Left forelimb (tissue), 1 donor: ENCODE results near the gene CHGA.

Source experiments
- DNase-seq: peaks from one replicate; pipeline ENCODE4 v3.0.0-alpha.2; 2018; ENCODE audit warnings: low spot score

CHGA gene

GRCh38 chr14:92944976-92945375, 22.0 kb downstream of the CHGA start:
- no peak for DNase-seq

- no peak for DNase-seq
Measured at GRCh38 chr14:92945544-92945943, 22.6 kb downstream of the CHGA start.

- DNase-seq, result no peak
Measured at GRCh38 chr14:92945959-92946846, 23.3 kb downstream of the CHGA start.

- DNase-seq, result no peak
Measured at GRCh38 chr14:92946847-92947545, 24.0 kb downstream of the CHGA start.

- no peak for DNase-seq
Measured at GRCh38 chr14:92948647-92949046, 25.7 kb downstream of the CHGA start.

DNA sequence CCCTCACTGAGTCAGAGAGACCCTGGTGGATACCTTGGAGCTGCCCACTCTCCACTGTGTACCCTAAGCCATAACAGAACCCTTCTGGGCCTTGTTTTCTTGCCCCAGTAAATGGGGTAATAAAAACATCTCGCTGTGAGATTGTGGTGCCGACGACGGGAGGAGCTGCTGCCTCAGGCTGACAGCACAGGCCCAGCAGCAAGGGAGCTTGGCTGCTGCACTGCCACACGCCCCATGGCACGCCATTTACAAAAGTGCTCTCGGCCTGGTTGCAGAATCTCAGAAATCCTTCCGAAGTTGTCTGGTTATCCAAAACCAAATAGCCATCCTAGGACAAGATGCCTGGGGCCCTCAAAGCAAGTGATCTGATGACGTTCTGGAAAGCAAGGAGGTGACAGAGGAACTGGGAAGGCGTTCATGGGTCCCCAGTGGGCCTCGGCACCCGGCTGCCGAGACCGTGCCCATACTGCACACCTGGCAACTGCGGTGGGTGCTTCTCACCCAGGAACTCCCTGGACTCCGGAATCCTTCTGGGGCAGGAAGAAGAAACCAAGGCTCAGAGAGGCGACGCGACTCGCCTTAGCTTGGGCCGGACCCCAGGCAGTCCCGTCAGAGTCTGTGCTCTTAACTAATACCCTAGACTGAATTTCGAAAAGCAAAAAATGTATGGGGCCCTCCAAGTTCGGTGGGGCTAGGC, 26.7 kb downstream of the CHGA start:
- DNase-seq, result no peak

DNA sequence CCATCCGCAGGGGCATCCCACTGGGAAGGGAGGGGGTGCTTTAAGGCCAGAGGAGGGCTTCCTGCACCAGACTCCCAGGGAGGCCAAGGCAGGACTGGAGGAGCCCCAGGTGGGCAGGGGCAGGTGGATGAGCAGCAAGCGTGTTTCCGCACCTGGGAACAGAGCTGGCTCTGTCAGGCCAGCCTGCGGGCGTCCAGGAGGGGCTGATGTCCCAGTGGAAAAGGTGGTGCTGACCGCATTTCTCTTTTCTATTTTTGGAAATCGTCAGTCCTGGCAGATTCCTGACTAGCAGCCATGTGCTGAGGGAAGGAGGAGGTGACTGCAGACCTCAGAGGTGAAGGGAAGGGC, 27.2 kb downstream of the CHGA start:
- DNase-seq, result no peak

- no peak for DNase-seq
Measured at GRCh38 chr14:92950773-92951172, 27.8 kb downstream of the CHGA start.

DNA sequence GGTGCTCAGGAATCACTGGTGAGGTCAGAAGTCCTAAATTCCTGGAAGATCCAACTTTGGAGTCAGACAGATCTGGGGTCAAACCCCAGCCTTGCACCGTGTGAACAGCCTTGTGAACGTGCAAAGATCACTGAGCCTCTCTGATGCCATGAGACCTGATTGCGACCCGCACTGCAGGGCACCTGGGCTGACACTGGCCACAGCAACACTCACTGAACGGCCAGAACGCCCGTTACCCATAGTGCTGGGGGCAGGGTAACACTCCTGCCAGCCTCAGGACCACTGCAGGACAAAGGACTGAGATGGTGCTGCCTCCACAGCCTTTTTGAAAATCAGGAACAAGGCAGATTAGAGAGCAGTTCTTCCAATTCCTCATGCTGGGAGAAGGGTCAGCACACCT, 28.3 kb downstream of the CHGA start:
- no peak for DNase-seq

- DNase-seq, result peak; percentile 83
Measured at GRCh38 chr14:92951912-92952471, 29.0 kb downstream of the CHGA start.

GRCh38 chr14:92952481-92953298, 29.7 kb downstream of the CHGA start:
- no peak for DNase-seq

DNA sequence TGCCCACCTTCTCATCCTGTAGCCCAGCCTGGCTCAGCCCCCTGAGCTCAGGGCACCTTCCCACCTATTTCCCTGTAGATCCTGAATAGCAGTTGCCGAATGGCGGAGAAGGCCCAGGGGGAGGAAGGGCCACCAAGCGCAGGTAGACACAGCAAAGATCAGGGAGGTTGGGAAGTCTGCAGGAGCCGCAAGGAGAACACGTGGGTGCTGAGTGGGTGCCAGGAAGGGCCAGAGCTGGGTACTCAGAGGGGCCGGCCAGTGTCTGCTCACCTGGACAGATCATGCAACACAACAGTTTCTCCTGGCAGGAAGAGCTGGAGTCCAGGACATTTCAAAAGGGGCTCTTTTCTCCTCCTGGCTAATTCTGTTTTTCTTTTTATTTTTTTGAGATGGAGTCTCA, 30.6 kb downstream of the CHGA start:
- no peak for DNase-seq

- DNase-seq, result no peak
Measured at GRCh38 chr14:92954933-92955332, 32.0 kb downstream of the CHGA start.

- no peak for DNase-seq
Measured at GRCh38 chr14:92955381-92955780, 32.4 kb downstream of the CHGA start.

GRCh38 chr14:92956961-92957360, 34.0 kb downstream of the CHGA start:
- DNase-seq, result no peak

- DNase-seq, result no peak
Measured at GRCh38 chr14:92958373-92959188, 35.6 kb downstream of the CHGA start.

- no peak for DNase-seq
Measured at GRCh38 chr14:92959189-92959531, 36.2 kb downstream of the CHGA start.

GRCh38 chr14:92959761-92960680, 37.1 kb downstream of the CHGA start:
- no peak for DNase-seq

DNA sequence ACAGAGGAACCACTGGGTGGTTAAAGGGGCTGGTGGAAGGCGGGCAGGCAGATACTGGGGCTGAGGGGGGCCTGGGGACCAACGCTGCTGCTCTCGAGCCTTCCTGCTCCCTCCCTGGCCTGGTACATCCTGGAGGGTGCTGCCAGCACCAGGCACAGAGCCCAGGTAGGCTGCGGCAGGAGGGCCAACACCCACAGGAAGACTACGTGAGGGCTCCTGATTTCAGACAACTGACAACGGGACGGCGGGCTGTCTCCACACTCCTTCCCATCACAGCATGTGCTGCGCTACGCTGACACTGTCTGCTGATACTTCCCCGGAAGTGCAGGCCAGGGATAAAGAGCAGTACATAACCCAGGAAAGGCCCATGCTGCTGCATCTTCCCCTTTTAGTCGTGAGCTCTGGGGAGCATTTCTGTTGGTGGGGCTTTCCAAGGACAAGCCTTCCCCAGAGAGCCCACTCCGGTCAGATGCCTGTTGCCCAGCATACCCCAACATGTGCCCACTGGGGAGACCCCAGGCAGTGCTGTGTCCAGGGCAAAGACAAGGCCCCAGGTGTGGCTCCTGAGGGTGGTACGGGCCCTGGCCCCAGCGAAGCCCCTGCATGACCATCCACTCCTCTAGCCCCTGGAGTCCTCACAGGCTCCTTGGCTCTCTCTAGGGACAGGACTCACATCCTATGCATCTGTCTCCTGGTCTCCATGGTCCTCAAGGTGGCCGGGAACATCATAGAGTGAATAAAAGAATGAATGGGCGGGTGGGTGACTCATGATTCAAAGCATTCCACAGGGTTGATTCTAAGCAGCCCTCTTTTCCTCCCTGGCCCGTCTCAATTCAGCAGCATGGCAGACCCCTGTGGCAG, 38.0 kb downstream of the CHGA start:
- DNase-seq, result no peak
